Head of caudate nucleus (tissue), 42 donors: ENCODE measurements around the gene PRR23E.

ENCODE experiments used
- DNase-seq, 42 donors: peaks; one replicate each; pipeline versions ENCODE4 v3.0.0 to v3.0.0-alpha.2; 2020 to 2021; ENCODE audit warnings: mixed read lengths in 7 of 42
- intact Hi-C: fragments of 100-400 bp; cut with DNase I; formaldehyde crosslinking; loops from one replicate; pipeline ENCODE4 v1.15.0; 2022

Gene PRR23E

GRCh38 chr3:127204841-127205582 is 12.1 kb downstream of the PRR23E start:
- DNase-seq = peak in 7 of 42 donors; percentile 2 to 40 (median 15)
- intact Hi-C loops = no loop called here

GRCh38 chr3:127206154-127206553 is 13.2 kb downstream of the PRR23E start:
- DNase-seq = peak in 12 of 42 donors; percentile 3 to 46 (median 22)
- intact Hi-C loops = no loop called here

DNA sequence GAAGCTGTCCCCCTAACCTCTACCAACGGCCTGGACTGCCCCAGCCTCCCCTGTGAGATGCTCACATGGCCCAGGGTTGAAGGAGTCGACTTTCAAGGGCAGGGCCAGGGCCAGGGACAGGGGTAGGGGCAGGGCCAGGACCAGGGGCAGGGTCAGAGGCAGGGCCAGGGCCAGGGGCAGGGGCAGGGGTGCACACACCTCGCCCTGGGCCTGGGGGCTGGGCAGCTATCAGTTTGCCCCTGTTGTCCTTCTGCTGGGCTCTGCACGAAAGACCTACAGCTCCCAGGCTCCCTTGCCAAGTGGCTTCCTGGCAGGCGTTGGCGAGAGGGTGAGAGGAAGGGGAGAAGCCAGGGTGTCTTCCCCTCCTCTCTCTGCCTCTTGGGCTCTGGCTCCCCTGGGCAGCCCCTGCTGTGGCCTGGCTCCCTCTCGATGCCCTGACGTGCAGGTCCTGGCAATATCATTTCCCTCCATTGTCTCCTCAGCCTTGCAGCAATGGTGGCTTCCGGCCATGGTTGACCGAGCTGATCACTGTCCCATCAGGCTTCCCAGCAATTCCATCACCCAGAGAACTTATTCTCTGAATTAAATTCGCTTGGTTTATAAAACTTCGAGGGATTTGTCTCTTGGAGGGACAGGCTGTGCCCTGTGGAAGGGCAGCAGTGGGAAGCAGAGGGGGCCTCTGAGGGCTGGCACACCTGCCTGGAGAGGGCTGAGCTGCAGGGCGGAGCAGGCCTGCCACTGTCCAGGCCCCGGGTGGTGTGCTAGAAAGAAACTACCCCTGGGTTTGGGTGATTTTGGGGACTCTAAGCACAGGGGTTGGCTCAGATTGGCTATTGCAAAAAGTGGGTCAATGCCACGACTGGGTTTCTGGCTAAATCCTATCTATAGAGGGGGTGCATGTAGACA is 13.9 kb downstream of the PRR23E start:
- peak in 4 of 42 donors; percentile 3 to 35 (median 21) for DNase-seq
- intact Hi-C loops = no loop called here

GRCh38 chr3:127207727-127208482 is 15.0 kb downstream of the PRR23E start:
- peak in 3 of 42 donors; percentile 1 to 28 (median 16) for DNase-seq
- intact Hi-C loops = no loop called here

DNA sequence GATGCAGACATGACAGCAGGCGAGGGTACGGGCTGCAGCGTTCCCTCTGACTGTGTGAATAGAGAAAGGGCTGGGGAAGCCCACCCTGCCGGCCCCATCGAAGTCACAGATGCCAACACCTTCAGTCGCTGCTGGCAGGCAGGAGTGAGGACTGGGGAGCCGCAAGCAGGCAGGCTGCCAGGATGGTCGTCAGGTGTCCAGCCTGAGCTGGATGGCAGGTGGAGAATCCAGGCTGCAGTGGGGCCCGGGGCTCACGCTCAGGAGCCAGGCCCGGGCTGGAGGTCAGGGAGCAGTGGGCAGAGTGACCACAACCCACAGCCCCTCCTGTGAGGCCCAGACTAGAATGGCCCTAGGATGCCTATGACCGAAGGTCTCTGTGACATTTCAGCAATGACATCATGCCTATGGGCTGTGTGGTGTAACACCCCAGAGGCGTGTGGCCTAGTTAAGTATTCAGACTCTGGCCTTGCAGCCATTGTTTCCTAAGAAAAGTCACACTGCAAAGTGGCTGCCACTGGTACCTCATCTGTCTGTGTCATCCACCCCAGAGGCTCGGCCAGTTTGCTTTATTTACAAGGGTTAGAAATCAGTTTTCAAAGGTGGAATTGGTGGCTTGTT is 15.7 kb downstream of the PRR23E start:
- peak in 4 of 42 donors; percentile 4 to 39 (median 12) for DNase-seq
- intact Hi-C loops = no loop called here

- peak in 6 of 42 donors; percentile 2 to 35 (median 17) for DNase-seq
- intact Hi-C loops = no loop called here
These were observed 16.4 kb downstream of the PRR23E start for GRCh38 chr3:127209155-127209839.

- intact Hi-C loops = no loop called here
- DNase-seq = peak in 3 of 42 donors; percentile 9 to 34 (median 30)
These were observed 17.1 kb downstream of the PRR23E start for GRCh38 chr3:127209840-127210653.

DNA sequence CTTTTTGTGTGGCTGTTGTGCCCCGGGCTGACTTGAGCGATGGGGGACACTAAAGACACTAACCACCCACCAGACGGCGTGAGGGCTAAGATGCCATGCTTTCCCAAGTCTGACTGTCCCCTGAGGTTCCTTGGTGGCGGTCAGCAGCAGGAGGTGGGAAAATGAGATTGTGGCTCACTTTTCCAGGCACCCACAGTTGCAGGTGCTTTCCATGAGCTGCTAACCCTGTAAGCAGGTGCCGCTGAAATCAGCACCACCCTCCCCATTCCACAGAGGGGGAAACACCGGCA is 17.7 kb downstream of the PRR23E start:
- intact Hi-C loops = no loop called here
- DNase-seq = peak in 3 of 42 donors; percentile 6 to 27 (median 9)

DNA sequence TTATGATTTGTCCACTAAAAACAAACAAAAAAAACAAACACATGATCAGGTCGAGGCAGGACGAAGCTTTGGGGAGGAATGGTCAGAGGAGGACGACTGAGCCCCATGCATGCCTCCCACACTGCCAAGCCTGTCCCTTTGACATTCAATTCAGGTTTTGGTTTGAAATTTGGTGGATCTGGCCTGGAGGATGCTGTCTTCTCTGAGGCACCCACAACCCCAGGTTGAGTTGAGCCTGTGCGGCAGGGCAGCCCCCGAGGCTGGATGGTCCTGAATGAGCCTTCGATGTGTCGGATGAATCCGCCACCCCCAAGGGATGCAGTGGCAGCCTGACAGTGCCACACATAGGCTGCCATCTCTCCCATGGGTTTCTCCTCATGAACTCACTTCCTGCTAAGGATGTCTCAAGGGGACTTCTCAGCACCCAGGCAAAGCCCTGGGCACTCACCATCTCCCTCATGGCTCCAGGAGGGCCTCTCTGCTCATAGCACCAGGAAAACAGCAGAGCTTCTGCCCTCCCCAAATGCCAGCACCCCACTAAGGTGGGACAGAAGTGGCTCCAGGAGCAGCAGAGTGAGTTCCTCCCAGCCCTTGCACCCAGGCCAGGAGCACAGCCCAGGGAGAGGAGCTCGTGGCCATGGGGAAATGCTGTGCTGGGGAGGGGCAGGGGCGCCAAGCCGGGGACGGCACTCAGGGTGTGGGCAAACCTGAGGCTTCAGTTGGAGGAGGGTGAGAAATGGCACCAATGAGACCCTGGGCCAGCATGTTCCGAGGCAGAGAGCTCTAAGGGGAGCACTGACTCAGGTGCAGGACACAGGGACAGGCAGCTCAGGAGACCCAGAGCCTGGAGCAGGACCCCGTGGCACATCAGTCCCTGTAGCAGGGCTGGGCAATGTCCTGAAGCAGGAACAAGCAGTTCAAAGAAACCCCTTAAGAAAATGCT is 18.5 kb downstream of the PRR23E start:
- DNase-seq = peak in 4 of 42 donors; percentile 7 to 41 (median 16)
- intact Hi-C loops = no loop called here

DNA sequence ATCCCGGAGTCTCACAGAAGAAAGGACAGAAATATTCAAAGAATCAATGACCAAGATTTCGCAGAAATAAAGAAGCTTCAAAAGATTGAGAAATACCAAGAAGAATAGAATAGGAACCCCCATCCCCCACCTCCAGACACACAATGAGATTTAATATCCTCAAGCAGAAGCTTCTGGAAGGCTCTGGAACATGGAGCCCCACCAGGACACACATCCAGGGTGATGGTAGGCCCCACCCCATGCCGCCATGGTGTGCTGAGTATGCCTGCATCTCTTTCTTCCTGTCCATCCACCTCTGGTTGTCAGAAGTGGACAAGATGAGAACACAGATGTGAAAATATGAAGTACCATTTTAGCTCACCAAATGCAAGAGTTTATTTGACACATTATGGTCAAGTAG is 19.3 kb downstream of the PRR23E start:
- intact Hi-C loops = no loop called here

DNA sequence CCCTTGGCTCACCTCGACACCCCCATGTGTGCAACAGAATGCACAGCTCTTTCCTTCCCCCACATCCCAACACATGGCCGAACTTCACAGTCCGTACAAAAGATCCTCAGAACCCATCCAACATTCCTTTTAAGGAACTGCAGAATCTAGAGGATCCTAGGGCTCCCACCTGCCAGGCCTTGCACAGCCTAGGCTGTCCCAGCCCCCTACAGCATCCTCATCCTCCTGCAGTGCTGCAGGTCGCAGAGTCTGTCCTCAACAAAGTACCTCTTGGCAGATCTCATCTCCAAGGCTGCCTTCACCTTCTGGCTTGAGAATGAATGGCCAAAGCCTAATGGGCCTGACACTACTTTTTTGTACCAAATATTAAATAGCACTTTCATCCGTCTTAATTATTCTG is 19.8 kb downstream of the PRR23E start:
- DNase-seq = no peak
- intact Hi-C loops = no loop called here

More for the DNA sequence above, 19.3 kb downstream of the PRR23E start:
- DNase-seq = peak in 4 of 42 donors; percentile 10 to 29 (median 20)

DNA sequence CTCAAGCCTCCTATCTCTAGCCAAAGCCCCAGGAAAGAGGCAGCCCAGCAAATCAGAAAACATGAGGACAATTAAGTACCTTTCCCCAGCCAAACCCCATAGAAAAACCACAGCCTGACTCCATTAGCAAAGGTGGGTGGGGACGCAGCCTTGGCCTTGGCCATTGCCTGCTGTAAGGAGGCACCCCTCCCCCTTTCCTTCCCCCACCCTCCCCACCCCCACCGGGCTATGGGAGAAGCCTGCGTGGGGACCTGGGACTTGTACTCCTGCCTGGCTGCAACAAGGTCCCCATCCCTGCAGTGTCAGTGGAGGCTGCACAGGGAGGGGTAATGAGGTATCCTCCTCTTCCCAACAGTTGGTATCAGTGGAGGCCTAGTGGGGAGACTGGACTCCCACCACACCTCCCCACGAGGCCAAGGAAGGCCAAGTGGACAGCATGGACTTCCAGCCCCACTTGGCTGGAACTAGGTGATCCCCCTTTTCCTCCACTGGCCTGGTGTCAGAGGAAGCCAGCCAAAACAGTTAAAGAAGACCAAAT is 20.5 kb downstream of the PRR23E start:
- peak in 4 of 42 donors; percentile 1 to 31 (median 11) for DNase-seq
- intact Hi-C loops = no loop called here

GRCh38 chr3:127214975-127215374 is 22.0 kb downstream of the PRR23E start:
- no peak for DNase-seq
- intact Hi-C loops = no loop called here

DNA sequence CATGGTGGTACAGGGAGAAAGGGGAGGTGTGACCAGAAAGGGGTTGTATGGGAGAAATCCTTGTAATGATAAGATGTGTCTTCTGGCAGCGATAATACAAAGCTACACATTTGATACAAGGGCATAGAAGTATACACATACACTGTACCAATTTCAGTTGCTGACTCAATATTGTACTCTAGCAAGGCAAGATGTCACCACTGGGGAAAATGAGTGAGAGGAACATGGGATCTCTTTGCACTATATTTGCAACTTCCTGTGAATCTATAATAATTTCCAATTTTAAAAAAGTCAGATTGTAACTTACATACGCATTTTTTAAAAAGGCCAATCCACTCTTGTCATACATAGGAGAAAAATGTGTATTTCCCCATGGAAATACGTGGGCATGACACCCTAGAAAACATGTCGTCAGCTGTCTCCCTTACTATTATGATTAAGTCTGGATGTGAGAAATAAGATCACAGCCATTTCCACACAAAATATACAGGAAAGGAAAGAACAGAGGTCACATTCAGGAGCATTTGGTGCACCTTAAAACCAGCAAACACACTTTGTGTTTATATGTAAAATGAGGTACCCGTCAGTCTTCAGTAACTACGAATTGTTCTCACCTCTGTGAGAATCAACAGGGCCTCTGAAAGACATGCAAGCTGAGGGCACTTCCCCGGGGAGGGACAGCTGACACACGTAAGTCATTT is 22.9 kb downstream of the PRR23E start:
- peak in 3 of 42 donors; percentile 3 to 32 (median 16) for DNase-seq
- intact Hi-C loops = no loop called here

- intact Hi-C loops = no loop called here
- peak in 5 of 42 donors; percentile 3 to 34 (median 14) for DNase-seq
These were observed 23.7 kb downstream of the PRR23E start for GRCh38 chr3:127216415-127217261.
